Neural cell (in vitro differentiated cells): ENCODE measurements around the gene IL1RAPL2.

Experiments
- CTCF ChIP-seq: fragments of 450-650 bp; IDR thresholded peaks from 2 replicates; pipeline ENCODE4 v1.5.1; 2014; ENCODE audit warnings: antibody characterized with exemption, mild to moderate bottlenecking, moderate library complexity; ENCODE audit not compliant: poor library complexity, severe bottlenecking
- EP300 ChIP-seq: fragments of 450-650 bp; conservative IDR thresholded peaks from 2 replicates; pipeline ENCODE4 v1.6.1; 2014; ENCODE audit warnings: antibody characterized with exemption, mild to moderate bottlenecking, moderate library complexity; ENCODE audit not compliant: poor library complexity, severe bottlenecking
- EZH2 ChIP-seq: fragments of 200-600, 300-800 bp; shearing (Covaris generic), sonication (generic); IDR thresholded peaks from 2 replicates; pipeline ENCODE4 v1.6.1; 2014; ENCODE audit warnings: antibody characterized with exemption, low read length, borderline replicate concordance, mild to moderate bottlenecking; ENCODE audit not compliant: insufficient read depth, poor library complexity, severe bottlenecking
- POLR2AphosphoS5 ChIP-seq: IDR thresholded peaks from 2 replicates; pipeline ENCODE4 v1.6.1; 2012
- RAD21 ChIP-seq: fragments of 450-650 bp; conservative IDR thresholded peaks from 2 replicates; pipeline ENCODE4 v1.6.1; 2014; ENCODE audit warnings: antibody characterized with exemption, mild to moderate bottlenecking, moderate library complexity
- REST ChIP-seq: IDR thresholded peaks from 2 replicates; pipeline ENCODE4 v1.6.1; 2012; ENCODE audit warnings: borderline replicate concordance
- SMC3 ChIP-seq: fragments of 450-650 bp; conservative IDR thresholded peaks from 2 replicates; pipeline ENCODE4 v1.6.1; 2014; ENCODE audit warnings: antibody characterized with exemption, mild to moderate bottlenecking, moderate library complexity; ENCODE audit not compliant: poor library complexity
- TAF1 ChIP-seq: IDR thresholded peaks from 2 replicates; pipeline ENCODE4 v1.6.1; 2012; ENCODE audit warnings: low read depth

- TF ChIP-seq EZH2, result no peak
- TF ChIP-seq CTCF, result no peak
- TF ChIP-seq RAD21, result no peak
- no peak for TF ChIP-seq REST
- TF ChIP-seq EP300, result no peak
- no peak for TF ChIP-seq POLR2AphosphoS5
- no peak for TF ChIP-seq SMC3
- no peak for TF ChIP-seq TAF1
Measured at GRCh38 chrX:105266456-105266855, 700.5 kb downstream of the IL1RAPL2 start.
